Lung (tissue), 12 donors: Measurements from ENCODE around the gene HLCS. TPM values are rescaled to one million over a fixed set of nuclear protein-coding genes. Genes with fewer than 3 reads are reported as not detected.
A peak's percentile ranks its signal among the peaks of the same experiment; 100 is the strongest.

ENCODE experiments used
- ATAC-seq: fragments of 200-7000 bp; cut with Tn5 transposase; one replicate; pipeline ENCODE4 v1.9.1; 2020; ENCODE audit warnings: moderate number of reproducible peaks; ENCODE audit not compliant: insufficient read depth, low FRiP score
- DNase-seq, 3 donors: peaks; one replicate each; pipeline ENCODE4 v3.0.0-alpha.2; 2013 to 2017
- H3K27ac ChIP-seq, 2 donors: one replicate each; pipeline ENCODE4 v1.5.1; 2013; ENCODE audit warnings: mild to moderate bottlenecking in 2 of 2, moderate library complexity in 2 of 2, control low read depth in 1 of 2, inconsistent platforms in 1 of 2, low read depth in 1 of 2, low read length in 1 of 2
- H3K27me3 ChIP-seq, 3 donors: one replicate each; pipeline ENCODE4 v1.5.1; 2013; ENCODE audit warnings: low read length in 2 of 3; ENCODE audit not compliant: control insufficient read depth in 3 of 3, insufficient read depth in 3 of 3
- H3K36me3 ChIP-seq, 4 donors: one replicate each; pipeline ENCODE4 v1.5.1; 2013; ENCODE audit warnings: low read length in 4 of 4, mild to moderate bottlenecking in 1 of 4, moderate library complexity in 1 of 4; ENCODE audit not compliant: control insufficient read depth in 4 of 4, insufficient read depth in 4 of 4
- H3K4me1 ChIP-seq, 5 donors: one replicate each; pipeline ENCODE4 v1.5.1; 2013; ENCODE audit warnings: low read length in 5 of 5, mild to moderate bottlenecking in 2 of 5, moderate library complexity in 1 of 5; ENCODE audit not compliant: control insufficient read depth in 5 of 5, insufficient read depth in 5 of 5
- H3K4me3 ChIP-seq: one replicate; pipeline ENCODE4 v1.5.1; 2013; ENCODE audit warnings: mild to moderate bottlenecking, control low read depth, moderate library complexity
- H3K9ac ChIP-seq, 2 donors: one replicate each; pipeline ENCODE4 v1.5.1; 2013; ENCODE audit warnings: low read length in 2 of 2, control low read depth in 1 of 2; ENCODE audit not compliant: insufficient read depth in 1 of 2
- H3K9me3 ChIP-seq, 4 donors: one replicate each; pipeline ENCODE4 v1.5.1; 2013; ENCODE audit warnings: low read length in 3 of 4, mild to moderate bottlenecking in 1 of 4, moderate library complexity in 1 of 4; ENCODE audit not compliant: control insufficient read depth in 4 of 4, insufficient read depth in 3 of 4
- WGBS, 2 donors: extraction: QIAGEN DNeasy Blood & Tissue Kit; methylation state at CpG; one replicate each; pipeline ENCODE4 v1.1.7; 2013; 5-methylcytosine and 5-hydroxymethylcytosine counted together
- polyA plus RNA-seq, 2 donors: library from polyadenylated mRNA; stranded (reverse); fragments of 200-250 nt; gene quantifications; one replicate each; pipeline ENCODE4 v1.2.1, GENCODE V29; 2013
- total RNA-seq, 2 donors: library from RNA; depleted of rRNA in 1 of 2; stranded (reverse); fragments of >200 nt in 1 of 2; gene quantifications; one replicate each; pipeline ENCODE4 v1.2.1, GENCODE V29; 2014 to 2021
- TF ChIP-seq, protein P1 (sequence below): IDR thresholded peaks from 2 replicates; pipeline ENCODE4 v1.5.1; 2012; ENCODE audit warnings: mild to moderate bottlenecking; ENCODE audit errors: control extremely low read depth, extremely low read depth
- donor health status: control.
- donor health status: control.
- donor health status: Bipolar disorder and iron deficiency.
- donor health status: healthy.
- donor health status: DM: yes; HTN: yes; CAD: no.

The HLCS gene
- total and polyA plus RNA-seq, 4 donors: 5.0 to 28.8 (median 17.5) TPM

DNA sequence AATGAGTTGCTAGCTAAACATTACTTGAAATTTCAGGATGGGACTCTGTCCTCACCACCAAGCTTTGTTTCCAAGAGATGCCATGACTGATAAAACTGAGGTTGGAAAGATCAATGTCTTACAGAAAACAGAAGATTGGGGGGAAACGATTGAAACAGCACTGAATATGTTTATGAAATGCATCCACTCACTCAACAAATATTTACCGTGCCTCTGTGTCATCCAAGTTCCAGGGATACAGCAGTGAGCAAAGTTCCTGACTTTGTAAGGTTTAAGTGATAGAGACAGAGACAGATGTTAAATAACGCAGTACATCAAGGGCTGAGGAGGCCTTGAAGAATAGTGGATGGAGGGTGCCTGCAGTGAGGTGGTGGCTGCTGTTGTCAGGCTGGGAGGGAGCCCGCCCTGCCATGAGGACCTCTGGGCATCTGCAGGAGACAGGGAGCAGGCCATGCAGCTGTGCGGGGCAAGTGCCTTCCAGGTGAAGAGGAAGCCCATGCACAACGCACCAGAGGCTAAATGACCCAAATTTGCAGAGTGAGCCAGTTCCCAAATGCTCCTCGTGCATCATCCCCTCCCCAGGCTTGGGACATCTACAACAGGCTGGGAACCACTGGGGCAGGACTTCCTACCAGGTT lies 108.0 kb downstream of the HLCS start:
- H3K4me1 ChIP-seq: peaks cover 0 to 6% (median 0%) of the 10 kb centered on the region in 5 donors
- H3K9ac ChIP-seq: no peak overlapping the region
- TF ChIP-seq, protein P1, sequence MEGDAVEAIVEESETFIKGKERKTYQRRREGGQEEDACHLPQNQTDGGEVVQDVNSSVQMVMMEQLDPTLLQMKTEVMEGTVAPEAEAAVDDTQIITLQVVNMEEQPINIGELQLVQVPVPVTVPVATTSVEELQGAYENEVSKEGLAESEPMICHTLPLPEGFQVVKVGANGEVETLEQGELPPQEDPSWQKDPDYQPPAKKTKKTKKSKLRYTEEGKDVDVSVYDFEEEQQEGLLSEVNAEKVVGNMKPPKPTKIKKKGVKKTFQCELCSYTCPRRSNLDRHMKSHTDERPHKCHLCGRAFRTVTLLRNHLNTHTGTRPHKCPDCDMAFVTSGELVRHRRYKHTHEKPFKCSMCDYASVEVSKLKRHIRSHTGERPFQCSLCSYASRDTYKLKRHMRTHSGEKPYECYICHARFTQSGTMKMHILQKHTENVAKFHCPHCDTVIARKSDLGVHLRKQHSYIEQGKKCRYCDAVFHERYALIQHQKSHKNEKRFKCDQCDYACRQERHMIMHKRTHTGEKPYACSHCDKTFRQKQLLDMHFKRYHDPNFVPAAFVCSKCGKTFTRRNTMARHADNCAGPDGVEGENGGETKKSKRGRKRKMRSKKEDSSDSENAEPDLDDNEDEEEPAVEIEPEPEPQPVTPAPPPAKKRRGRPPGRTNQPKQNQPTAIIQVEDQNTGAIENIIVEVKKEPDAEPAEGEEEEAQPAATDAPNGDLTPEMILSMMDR: no peak
- 88 to 94% methylated on average over 7 of the region's 7 CpGs for WGBS, 2 donors
- H3K27ac ChIP-seq: no peak overlapping the region
- no peak for DNase-seq
- no peak for ATAC-seq
- no peaks in the 10 kb centered on the region for H3K27me3 ChIP-seq
- H3K4me3 ChIP-seq: no peak overlapping the region
- no peaks in the 10 kb centered on the region for H3K36me3 ChIP-seq
- no peaks in the 10 kb centered on the region for H3K9me3 ChIP-seq

DNA sequence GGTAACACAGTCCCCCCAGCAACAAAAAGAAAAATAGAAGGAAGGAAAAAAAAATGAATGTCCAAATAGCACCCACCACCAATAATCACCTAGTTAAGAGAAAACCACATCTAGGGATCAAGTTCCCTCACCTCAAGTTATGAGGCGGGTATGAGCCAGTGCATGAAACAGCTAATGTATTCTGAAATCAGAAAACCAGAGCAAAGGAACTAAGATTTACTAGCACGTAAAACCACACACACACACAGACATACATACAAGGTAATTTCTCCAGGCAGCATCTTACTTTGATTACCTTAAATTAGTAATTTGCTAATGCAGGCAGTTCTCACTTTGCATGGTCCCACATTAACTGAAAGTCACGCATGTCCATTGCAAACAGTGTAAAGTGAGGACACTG lies 109.8 kb downstream of the HLCS start:
- DNase-seq (no peak), ATAC-seq (no peak)
- TF ChIP-seq, protein P1: no peak
- Histone ChIP-seq H3K9ac (no peak overlapping the region), H3K27me3 (no peaks in the 10 kb centered on the region), H3K27ac (no peak overlapping the region), H3K9me3 (no peaks in the 10 kb centered on the region), H3K4me3 (no peak overlapping the region), H3K36me3 (no peaks in the 10 kb centered on the region), H3K4me1 (peaks cover 0 to 6% (median 0%) of the 10 kb centered on the region in 5 donors)
- WGBS, 2 donors: 93 to 96% methylated on average over 3 of the region's 3 CpGs

DNA sequence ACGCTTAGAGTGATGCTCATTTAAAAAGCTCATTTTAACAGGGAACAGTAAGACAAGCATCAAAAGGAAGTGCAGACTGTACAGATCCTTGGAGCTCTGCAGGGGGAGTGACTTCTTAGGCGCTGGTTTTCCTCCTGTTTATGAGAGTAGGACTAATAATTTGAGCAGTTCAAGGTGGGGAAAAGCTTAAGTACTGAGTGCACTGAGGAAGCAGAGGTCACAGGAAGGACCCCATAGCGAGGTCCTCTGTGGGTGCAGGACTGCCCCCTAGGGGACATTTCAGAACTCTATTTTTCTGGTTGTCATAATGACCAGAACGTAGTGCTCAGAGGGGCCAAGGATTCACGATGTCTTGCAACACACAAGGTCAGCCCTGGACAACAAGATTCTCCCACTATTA lies 112.1 kb downstream of the HLCS start:
- H3K4me3 ChIP-seq: no peak overlapping the region
- H3K4me1 ChIP-seq: peaks cover 0 to 3% (median 0%) of the 10 kb centered on the region in 5 donors
- no peak overlapping the region for H3K27ac ChIP-seq
- 41 to 49% methylated on average over 5 of the region's 5 CpGs for WGBS, 2 donors
- DNase-seq: peak; percentile 39 to 58 (median 56)
- TF ChIP-seq, protein P1: no peak
- no peaks in the 10 kb centered on the region for H3K27me3 ChIP-seq
- no peaks in the 10 kb centered on the region for H3K9me3 ChIP-seq
- H3K9ac ChIP-seq: no peak overlapping the region
- no peak for ATAC-seq
- no peaks in the 10 kb centered on the region for H3K36me3 ChIP-seq

DNA sequence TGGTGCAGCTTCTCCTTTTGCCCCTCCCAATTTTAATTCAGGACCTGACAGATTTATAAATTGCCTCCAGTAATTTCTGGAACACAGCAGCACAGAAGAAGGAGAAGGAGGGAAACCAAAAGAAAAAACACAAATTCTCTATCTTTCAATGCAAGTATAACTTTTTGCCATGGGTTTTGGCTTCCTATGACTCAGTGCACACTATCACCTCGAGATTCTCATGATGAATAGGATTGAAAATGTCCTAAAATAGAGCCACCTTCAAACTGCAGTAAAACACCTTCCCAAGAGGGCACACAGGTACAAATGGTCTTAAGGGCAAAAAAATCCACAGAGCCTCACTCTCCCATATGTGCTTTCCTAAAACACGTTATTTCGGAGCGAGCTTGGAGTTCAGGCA lies 113.6 kb downstream of the HLCS start:
- Histone ChIP-seq H3K9me3 (no peaks in the 10 kb centered on the region), H3K4me1 (no peaks in the 10 kb centered on the region), H3K27me3 (no peaks in the 10 kb centered on the region), H3K4me3 (no peak overlapping the region), H3K9ac (no peak overlapping the region), H3K36me3 (no peaks in the 10 kb centered on the region), H3K27ac (no peak overlapping the region)
- TF ChIP-seq, protein P1: no peak
- DNase-seq (no peak), ATAC-seq (no peak)
- 91 to 92% methylated on average over 4 of the region's 4 CpGs for WGBS, 2 donors
